Cortex of kidney (tissue), 1 donor: ENCODE results near the gene JAM2.

Source experiments
- DNase-seq: peaks from one replicate; lab custom pipeline; 2025; lab: John Stamatoyannopoulos, UW

The JAM2 gene

DNA sequence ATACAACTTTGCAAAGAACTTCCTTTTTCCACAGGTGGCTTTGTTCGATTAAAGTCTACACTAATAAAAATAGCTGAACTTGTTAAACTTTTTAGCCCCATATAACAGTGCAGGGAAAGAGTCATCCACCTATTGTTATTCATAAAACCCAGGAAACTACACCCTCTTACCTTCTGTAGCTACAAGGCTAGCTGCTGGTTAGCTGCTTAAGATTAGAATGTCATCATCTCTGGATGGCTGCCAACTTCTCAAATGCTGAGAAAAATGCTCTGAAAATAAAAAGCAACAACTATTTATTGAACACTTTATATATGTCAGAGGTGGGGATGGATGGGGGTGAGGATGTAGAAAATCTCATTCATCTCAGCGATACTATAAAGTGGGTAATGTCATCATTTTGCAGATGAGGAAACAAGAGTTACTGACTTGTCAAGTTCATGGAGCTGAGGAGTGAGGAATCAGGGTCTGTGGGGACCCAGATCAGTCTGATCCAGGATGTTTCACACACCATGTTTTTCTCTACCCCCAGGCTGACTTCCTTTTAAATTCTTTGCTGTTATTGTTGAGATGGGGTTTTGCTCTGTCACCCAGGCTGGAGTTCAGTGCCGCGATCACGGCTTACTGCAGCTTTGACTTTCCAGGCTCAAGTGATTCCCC lies 78.6 kb downstream of the JAM2 start:
- DNase-seq: no peak

GRCh38 chr21:25721987-25722386 lies 82.9 kb downstream of the JAM2 start:
- no peak for DNase-seq

- no peak for DNase-seq
Observed at GRCh38 chr21:25722631-25723030, 83.6 kb downstream of the JAM2 start.

DNA sequence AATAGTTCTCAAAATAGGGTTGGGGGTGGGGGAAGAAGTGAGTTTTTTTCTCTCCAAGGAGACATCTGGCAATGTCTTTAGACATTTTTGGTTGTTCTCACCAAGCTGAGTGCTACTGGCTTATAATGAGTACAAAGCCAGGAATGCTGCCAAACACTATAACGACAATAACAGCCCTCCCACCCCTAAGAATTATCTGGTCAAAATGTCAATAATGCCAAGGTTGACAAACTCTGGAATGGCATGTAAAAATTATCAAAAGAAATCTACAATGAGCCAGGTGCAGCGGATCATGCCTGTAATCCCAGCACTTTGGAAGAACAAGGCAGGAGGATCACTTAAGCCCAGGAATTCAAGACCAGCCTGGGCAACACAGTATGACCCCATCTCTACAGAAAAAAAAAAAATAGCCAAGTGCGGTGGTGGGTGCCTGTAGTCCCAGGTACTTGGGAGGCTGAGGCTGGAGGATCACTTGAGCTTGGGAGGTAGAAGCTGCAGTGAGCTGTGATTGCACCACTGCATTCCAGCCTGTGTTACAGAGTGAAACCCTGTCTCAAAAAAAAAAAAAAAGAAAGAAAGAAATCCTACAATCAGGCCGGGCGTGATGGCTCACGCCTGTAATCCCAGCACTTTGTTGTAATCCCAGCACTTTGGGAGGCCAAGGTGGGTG lies 93.2 kb downstream of the JAM2 start:
- DNase-seq: no peak

- no peak for DNase-seq
Observed at GRCh38 chr21:25733859-25734653, 95.0 kb downstream of the JAM2 start.

- DNase-seq: no peak
Observed at GRCh38 chr21:25734654-25734903, 95.5 kb downstream of the JAM2 start.

GRCh38 chr21:25734904-25735645 lies 96.0 kb downstream of the JAM2 start, which contains the start of the genes ATP5PF and GABPA:
ATP5PF (minus strand) TSS chr21:25734904; CDS start chr21:25729794, 5,110 bp downstream.
GABPA (plus strand) TSS chr21:25734972; CDS start chr21:25741599, 6,627 bp downstream.
- peak; percentile 39 for DNase-seq

DNA sequence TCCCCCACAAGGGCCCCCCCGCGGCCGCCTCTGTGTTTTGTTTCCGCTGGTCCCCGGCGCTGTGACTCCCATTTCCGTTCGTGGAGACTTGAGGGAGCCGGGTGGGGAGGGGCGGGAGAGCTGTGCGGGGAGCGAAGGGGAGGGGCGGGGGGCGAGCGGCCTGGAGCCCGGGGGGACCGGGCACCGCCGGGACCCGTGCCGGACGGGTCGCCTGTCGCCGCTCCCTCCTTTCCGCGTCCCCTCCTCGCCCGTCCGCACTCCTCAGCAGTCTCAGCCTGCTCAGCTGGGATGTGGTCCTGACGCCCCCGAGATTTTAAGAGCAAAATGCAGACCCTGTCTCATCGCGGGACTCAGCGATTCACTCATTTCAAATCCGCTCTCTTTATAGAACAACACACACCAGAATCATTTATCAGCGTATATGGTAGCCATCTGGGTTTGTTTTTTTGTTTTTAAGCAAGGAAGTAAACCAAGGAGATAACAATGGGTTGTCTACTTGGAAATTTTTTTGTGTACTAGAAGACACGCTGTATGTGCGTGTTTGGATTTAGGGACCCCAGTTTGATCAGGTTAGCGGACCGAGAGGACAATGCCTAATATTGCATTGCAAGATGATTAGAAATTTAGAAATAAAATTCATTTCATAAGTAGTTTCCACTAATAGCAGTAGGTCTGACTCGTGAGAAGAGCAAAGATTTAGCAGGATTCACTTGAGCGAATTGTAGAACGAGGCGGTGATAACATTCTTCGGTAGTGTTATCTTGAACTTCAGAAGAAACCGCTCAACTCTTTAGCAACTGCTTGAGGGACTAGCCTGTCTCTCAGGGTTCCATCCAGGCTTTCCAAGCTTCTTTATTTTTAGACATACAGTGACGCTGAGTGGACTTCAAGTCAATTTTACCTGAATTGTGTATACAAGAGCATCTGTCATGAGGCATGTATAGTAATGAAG lies 96.9 kb downstream of the JAM2 start:
- no peak for DNase-seq

DNA sequence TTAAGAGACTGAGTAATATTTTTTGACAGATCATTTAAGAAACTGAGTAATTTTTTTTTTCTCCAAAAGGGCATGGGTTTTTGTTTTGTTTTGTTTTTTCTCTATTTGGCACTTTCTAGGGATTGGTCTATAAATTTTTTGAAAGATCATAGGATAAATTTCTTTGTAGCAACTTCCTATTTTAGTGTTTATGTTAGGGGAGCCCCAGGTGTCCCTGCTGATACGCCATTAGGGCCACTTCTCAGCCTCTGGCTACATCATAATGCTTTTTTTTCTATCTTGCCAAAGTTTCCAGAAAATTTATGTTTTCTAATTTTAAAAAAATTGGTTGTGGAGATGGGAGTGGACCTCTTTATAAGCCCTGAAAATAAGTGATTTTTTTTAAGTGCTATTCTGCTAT lies 98.4 kb downstream of the JAM2 start:
- no peak for DNase-seq

GRCh38 chr21:25742900-25743299 lies 103.8 kb downstream of the JAM2 start:
- no peak for DNase-seq

DNA sequence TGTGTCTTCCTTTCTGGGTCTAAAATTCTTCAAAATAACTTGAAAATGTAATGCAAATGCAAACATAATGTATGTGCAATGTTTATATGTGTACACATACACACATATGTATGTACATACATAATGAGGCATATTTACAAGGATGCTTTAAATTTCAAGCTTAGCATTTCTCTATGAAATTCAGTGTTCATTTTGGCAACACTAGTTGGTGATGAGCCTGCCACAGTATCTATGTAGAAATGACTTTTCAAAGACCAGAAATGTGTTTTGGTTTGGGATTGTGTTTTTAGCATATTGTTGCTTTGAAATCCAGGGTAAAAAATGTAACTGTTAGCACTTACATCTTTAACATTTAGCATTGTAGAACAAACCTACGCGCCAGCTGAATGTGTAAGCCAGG lies 105.8 kb downstream of the JAM2 start:
- DNase-seq: no peak

DNA sequence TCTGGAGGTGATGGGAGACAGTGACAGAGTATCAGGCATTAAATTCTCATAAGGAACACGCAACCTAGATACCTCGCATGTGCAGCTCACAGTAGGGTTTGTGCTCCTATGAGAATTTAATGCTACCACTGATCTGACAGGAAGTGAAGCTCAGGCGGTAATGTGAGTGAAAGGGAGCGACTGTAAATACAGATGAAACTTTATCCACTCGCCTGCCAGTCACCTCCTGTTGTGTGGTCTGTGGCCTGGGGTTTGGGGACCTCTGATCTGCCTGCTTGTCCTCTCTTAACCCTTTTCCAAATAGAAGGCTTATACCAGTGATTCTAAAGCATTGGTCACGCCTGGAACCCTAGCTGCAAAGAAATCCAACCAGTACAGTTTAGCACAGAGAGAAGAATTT lies 111.0 kb downstream of the JAM2 start:
- no peak for DNase-seq

- DNase-seq: no peak
Observed at GRCh38 chr21:25752416-25752815, 113.4 kb downstream of the JAM2 start.

GRCh38 chr21:25756190-25756932 lies 117.3 kb downstream of the JAM2 start:
- DNase-seq: no peak

DNA sequence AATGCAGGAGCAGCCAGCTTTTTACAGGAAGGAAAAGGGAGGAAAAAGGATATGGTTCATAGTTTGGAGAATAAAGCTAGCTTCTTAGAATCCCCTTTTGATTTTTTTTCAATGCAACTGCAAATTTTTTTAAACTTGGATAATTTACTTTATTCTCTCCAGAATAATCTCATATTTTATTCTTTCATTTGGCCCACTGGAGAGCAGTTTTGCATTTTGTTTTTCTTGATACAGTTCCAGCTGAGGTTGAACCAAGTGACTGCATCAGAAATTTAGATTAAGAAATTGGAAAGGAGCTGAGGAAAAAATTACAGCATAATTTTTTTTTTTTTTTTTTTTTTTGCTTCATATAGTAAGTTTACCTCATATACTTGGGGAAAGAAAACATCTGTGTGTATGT lies 118.5 kb downstream of the JAM2 start:
- DNase-seq: no peak

DNA sequence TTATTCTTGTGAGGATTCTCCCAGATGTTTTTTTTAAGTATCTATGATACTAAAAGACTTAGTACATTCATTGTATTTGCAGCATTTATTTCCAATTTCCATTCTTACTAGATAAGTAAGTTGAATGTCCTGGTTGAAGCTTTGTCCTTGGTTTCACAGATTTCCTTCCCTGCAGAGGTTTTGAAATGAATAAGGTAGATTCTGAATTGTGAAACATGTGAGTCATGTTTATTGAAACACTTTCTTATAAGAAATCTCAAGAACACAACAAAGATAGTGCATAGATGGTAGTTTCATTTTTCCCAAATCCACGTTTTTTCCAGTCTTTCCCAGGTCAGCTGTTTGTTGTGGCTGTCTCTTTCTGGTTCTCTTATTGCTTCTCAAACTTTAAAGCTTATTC lies 120.5 kb downstream of the JAM2 start:
- no peak for DNase-seq

DNA sequence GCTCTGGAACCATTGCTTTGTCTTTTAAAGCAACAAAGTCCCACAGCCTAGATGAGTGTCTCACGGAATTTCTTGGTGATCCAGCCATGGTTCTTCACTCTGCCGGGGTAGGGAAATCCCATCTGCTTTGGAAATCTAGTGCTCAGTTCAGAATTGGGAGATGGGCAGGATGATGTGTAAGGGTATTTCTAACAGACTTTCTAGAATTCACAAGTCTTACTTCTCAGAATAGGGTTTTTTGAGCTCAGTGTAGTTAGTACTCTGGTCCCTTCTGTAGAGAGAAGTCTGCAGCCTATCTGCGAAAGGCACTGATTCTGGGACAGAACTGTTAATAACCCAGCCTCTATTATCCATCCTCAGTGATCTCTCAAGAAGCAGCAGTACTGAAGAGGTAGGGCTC lies 121.0 kb downstream of the JAM2 start:
- DNase-seq: no peak

DNA sequence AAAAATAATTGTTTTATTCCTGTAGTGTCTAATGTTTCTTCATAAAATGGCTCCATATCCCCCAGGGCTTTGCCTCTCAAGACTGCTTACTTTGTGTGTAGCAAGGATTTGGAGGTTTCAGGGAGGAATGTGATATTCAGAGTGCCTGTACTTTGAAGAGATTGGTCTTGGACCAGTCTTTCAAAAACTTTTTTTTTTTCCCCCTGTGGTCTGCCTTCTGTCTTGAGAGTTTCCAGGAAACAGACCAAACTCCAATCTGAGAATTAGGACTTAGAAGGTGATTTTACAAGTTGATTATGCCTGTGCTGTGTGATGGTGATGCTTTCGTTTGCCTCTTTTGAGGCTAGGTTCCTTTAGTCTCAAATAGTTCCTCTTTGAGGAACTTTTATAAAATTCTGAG lies 121.6 kb downstream of the JAM2 start:
- no peak for DNase-seq

GRCh38 chr21:25764065-25764464 lies 125.0 kb downstream of the JAM2 start:
- no peak for DNase-seq
